Daoy (cell line): ENCODE measurements around the gene UBE2F. TPM values are rescaled to one million over a fixed set of nuclear protein-coding genes. Genes with fewer than 3 reads are reported as not detected.
A peak's percentile ranks its signal among the peaks of the same experiment; 100 is the strongest.
"Not testable (repeated sequence)": the region's sequence is repeated elsewhere in the genome, so short reads cannot be mapped to it uniquely, and the experiment has no call there.

Source experiments
- DNase-seq: peaks from one replicate; pipeline ENCODE4 v3.0.0-alpha.2; 2015; ENCODE audit warnings: low read depth
- total RNA-seq: library from RNA; depleted of rRNA; stranded (reverse); fragments of >200 nt; shearing (Covaris generic); gene quantifications from 2 replicates; pipeline ENCODE4 v1.2.3, GENCODE V29; 2014

The UBE2F gene
- total RNA-seq, 1 experiment from 2014 or later, result 73.9 TPM

DNA sequence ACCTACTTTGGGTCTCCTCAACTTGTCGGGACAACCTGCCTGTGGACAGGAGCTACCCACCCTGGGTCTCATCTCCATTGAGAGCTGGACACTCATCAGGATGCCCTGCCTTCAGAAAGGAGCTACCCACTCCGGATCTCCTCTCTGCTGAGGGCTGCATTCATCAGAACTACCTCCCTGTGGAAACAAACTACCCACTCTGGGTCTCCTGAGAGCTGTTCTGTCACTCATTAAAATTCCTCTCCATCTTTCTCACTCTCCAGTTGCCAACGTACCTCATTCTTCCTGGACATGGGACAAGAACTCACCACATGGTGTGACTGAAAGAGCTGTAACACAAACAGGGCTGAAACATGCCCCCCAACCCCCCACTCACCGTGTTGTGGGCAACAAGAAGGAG, 22.5 kb upstream of the UBE2F start:
- no peak for DNase-seq

DNA sequence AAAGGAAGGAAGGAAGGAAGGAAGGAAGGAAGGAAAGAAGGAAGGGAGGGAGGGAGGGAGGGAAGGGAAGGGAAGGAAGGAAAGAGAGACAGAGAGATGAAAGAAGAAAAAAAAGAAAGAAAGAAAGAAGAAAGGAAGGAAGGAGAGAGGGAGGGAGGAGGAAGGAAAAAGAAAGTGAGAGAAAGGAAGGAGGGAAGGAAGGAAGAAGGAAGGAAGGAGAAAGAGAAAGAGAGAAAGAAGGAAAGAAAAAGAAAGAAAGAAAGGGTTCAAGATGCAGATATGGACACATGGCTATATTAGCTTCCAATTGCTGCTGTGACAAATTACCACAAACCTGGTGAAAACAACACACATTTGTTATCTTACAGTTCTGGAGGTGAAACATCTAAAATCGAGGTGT, 20.4 kb upstream of the UBE2F start:
- DNase-seq, result no peak

DNA sequence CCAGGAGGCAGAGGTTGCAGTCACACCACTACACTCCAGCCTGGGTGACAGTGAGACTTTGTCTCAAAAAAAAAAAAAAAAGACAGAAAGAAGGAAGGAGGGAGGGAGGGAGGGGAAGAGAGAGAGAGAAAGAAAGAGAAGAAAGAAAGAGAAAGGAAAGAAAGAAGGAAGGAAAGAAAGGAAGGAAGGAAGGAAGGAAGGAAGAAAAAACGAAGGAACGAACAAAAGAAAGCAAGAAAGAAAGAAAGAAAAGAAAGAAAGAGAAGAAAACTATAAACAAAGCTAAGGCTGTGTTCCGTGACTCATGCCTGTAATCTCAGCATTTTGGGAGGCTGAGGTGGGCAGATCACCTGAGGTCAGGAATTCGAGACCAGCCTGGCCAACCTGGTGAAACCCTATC, 15.5 kb upstream of the UBE2F start:
- DNase-seq, result not testable (repeated sequence)

DNA sequence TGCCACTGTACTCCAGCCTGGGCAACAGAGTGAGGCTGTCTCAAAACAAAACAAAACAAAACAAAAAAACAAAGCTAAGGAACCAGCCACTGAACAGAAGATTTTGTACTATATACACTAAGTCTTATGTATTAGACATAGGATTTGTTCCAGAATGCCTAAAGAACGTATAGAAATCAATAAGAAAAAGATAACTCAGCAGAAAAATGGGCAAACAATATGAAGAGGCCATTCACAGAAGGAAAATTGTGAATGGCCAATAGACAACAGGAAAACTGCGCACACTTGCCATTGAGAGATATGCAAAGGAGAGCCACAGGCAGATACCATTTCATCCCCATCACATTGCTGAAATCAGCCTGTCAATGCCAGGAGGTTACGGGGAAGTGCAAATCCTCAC, 14.9 kb upstream of the UBE2F start:
- DNase-seq, result no peak

DNA sequence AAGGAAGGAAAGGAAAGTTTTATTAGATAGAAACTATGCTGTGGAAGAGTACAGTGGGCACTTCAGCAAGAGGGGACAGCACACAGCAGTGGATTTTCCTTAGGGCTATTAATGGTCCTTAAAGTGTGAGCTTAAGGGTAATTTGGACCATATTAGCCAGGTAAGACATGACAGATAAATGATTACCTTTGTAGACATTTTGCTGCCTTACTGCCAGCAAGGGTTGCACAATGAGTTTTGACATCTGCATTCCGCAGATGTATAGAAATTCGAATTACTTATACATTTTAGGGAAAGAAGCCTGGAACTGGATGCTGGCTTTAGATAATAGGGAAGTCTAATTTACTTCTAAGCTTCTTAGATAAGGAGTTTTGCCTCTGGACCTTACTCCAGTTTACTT, 14.0 kb upstream of the UBE2F start:
- no peak for DNase-seq

DNA sequence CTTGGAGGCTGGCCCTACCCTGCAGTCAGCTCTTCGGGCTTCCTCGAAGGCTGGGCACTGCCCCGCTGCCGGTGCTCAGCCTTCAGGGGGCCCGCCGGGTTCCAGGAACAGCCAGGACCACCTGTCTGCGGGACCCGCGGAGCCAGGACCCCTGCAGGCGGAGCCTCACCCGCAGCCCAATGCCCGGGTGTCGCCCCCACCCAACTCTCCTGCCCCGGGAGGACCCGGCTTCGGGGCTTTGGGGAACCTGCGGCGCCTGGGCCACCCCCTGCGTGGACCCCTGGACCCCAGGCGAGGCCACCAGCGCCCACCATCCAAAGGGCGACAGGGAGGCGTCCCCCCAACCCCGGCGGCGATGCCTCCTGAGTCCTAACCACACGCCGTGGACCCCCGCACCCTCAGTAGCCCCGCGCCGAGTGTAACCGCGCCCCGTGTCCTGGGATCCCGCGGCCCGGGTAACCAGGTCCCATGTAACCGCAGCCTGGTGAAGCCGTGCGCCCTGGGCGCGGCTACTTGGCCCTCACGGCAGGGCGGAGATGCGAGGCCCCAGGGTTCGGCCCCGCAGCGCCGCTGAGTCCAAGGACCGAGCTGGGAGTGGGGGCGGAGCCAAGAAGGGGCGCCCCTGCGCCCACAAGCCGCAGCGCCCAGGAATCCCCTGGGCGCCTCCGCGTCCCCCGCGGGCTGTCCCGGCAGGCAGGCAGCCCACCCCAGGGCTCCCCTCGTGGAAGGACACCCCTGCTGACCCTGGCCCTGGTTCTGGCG, 11.0 kb upstream of the UBE2F start:
- DNase-seq, result peak; percentile 17

DNA sequence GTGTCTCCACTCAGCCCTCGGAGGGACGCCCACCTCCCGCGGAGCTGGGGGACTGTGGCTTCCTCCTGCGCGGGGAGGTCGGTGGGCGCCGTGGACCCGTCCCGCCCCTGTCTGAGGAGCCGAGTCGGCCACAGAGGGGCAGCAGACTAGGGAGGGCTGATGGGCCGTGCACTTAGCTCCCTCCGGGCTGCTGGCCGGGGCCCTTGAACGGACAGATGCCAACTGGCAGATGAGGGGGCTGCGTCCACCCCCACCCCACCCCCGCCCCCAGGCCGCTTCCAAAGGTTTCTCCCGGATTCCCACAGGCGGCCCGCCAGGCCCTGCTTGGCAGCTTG, 10.4 kb upstream of the UBE2F start:
- no peak for DNase-seq

DNA sequence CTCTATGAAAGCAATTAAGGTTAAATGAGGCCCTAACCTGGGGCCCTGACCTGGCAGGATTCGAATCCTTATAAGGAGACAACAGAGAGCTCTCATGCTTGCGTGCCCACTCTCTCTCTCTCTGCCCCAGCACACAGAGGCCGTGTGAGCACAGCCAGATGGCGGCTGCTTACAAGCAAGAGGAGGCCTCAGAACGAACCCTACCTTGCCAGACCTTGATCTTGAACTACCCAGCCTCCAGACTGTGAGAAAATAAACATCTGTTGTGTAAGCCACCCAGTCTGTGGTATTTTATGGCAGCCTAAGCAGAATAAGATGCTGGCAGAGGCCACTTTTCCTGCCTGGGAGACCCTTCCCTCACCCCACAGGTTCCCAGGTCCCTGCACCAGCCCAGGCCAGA, 5.2 kb upstream of the UBE2F start:
- DNase-seq, result no peak

DNA sequence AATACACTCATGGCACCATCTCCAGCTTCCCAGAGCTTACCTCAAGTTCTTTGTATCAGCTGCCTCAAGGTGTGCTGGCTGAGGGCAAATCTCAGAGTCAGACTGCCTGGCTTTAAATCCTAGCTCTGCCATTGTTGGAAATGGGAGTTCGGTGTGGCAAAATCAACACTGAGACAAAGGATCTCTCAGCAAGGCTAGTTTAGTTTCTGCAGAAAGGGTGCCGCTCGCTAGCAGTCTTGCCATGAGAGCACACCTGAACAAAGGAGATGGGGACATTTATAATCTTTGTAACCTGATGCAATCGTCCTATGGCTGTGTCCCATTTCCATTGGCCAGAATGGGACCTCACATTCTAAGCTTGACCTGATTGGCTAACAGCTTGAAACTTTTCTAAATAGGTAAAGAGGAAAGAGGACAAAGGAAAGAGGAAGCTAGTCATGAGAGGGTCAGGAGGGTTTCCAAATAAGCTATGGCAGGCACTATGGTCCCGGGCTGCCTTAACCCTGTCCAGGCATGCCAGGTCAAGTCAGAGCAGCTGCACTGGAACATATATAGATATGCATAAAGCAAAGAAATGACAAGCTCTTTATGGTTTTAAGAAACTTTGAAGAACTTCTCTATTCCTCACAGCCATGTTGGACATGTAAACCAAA, 4.3 kb upstream of the UBE2F start:
- DNase-seq, result no peak

DNA sequence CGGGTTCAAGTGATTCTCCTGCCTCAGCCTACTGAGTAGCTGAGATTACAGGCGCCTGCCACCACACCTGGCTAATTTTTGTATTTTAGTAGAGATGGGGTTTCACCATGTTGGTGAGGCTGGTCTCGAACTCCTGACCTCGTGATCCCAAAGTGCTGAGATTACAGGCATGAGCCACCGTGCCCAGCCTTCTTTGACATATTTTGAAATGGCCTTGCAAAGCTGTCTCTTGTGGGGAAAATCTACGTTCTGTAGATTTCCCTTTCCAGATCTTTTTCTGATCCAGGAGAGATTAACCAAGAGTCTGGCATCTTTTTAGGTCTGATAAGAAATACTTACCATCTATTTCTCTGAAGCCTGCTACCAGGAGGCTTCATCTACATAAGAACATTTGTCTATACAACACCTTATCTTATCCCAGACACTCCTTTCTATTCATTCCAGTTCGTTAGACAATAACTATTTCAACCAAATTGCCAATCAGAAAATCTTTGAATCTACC, 3.3 kb upstream of the UBE2F start:
- DNase-seq, result not testable (repeated sequence)

DNA sequence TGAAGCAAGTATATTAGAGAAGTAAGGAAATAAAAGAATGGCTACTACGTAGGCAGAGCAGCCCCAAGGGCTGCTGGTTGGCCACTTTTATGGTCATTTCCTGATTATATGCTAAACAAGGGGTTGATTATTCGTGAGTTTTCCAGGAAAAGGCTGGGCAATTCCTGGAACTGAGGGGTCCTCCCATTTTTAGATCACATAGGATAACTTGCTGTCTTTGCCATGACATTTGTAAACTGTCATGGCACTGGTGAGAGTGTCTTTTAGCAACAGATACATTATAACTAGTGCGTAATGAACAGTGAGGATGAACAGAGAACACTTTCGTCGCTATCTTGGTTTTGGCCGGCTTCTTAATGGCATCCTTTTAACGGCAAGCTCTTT, 2.6 kb upstream of the UBE2F start:
- DNase-seq, result no peak

DNA sequence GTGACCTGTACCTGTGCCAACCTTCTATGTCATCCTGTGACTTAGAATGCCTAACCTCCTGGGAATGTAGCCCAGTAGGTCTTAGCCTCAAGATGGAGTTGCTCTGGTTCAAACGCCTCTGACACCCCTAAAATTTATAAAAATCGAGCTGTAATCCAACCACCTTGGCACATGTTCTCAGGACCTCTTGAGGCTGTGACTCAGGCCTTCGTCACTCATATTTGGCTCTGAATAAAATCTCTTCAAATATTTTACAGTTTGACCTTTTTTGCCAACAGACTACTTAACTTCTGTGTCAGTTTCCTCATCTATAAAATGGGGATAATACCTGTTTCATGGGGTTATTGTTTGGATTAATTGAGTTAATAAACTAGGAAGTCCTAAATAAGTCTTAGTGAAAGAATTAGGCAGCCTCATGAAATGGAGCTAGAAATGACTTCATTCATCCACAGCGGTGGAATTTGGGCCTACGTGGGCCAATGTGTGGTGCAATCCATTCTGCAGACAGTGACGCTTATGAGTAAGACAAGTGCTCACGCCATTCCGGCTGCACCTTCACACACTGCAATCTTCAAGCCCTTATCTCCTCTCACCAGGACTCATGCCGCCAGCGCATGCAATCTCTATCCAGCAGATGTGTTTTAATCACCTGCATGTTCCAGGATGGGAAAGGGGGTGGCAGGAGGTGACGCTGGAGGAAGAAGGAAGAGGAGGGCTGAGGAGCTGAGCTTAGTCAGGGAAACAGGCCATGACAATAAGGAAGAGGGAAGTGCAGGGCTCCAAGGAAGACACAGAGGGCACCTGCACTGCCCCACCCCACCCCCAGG, 2.0 kb upstream of the UBE2F start:
- DNase-seq, result peak; percentile 91

DNA sequence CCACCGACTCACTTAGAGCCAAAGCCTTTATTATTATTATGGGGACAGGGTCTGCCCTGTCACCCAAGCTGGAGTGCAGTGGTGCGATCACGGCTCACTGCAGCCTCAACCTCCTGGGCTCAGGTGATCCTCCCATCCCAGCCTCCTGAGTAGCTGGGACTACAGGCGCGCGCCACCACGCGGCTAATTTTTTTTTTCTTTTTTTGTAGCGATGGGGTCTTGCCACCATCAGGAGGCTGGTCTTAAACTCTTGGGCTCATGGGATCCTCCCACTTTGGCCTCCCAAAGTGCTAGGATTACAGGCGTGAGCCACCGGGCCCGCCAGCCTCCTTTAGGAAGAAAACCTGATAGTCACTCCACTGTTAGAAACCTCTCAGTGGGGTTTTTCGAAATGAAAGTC, 970 bp upstream of the UBE2F start:
- DNase-seq, result not testable (repeated sequence)

DNA sequence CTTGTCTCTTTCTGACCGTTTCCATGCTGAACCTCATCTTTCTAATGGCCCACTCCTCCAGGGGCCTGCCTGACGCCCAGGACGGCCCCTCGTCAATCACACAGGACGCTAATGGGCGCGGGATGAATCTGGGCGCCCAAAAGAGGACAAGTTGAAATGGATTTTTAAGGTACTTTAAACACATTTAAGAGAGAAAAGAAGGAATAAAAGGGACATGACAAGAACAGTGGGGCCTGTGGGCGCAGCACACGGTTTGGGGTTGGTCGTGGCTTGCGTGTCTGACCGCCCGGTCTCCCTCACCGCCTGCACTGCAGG, 607 bp upstream of the UBE2F start:
- DNase-seq, result no peak

DNA sequence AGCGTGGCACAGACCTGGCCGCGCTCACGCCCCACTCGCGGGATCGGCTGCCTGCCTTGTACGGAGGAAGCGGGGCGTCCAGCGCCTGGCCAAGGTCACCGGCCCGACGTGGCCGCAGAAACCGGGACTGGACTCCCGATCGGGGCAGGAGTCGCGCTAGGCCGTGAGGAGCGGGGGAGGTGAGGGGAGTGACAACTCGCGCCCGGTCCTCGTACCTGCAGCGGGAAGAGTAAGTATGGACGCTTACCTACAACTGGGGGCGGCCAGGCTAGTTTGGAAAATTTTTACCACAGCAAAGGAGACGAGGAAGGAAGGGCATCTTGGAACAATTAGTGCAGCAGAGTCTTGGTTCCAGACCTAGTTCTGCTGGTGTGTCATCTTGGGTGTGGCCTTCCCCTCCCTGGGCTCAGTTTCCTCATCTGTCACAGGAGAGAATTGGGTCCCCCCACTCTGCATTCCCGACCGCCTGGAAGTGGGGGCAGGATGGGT, 693 bp downstream of the UBE2F start:
- peak; percentile 13 for DNase-seq

DNA sequence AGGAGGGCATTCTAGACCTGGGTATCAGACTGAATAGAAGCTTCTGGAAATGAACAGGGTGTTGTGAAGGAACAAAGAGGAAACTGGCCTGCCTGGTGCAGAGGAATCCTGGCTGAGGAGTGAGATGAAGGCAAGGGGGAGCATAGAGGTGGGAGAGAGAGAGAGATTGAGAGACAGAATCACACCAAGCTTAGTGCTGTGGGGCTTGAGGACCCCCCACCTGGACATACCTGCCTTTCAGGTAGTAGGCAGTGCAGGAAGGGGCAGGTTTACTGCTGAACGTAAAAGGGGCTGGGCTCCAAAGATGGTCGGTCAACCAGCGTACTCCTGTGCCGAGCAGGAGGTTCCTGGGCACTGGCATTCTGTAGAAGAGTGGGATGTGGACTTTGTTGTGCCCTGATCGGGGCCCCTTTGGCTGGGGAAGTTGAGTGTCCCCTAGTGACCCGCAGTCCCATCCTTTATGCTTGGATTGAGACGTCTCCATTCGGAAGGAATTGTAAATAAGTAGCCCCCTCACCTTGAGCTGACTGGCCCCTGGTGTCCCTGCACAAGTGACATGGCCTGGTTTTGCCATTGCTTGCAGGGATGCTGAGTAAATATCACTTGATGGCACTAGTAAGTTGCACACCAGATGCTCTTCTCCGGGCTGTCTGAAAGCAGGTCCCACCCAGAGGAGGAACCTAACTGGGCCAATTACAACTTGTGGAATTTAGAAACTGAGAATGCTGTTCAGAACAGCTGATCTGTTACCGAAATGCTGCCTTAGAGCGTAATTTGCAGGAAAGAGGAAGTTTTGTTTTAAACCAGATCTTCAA, 1.4 kb downstream of the UBE2F start:
- DNase-seq, result no peak

DNA sequence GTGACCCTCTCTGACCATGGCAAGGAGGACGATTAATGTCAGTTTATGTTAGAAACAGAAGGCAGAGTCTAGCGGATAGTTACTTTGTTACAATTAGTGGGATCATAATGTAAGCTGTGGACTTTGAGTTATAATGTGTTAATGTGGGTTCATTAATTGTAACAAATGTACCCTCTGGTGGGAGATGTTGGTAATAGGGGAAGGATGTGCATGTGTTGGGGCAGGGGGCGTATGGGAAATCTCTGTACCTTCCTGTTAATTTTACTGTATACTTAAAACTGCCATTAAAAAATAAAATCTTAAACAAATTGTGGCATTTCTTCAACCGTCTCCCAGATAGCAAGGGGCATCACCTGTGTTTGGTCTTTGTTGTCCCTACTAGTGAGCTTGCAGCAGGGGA, 4.8 kb downstream of the UBE2F start:
- no peak for DNase-seq

DNA sequence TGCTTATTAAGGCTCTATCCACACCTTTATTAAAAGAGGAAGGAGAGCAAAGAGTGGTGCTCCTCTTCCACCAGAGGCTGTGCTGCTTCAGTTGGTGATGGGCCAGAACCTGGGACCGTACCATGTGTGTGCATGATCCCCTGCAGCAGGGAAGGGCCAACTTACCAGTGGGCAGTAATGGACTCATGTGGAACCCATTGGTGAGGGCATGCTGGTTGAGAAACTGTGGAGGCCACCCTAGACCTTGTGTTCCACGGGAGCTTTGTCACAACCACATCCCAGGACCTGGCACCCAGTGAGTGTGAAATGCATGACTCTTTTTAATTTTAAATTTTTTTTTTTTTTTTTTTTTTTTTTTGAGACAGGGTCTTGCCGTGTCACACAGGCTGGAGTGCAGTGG, 5.4 kb downstream of the UBE2F start:
- DNase-seq, result no peak

DNA sequence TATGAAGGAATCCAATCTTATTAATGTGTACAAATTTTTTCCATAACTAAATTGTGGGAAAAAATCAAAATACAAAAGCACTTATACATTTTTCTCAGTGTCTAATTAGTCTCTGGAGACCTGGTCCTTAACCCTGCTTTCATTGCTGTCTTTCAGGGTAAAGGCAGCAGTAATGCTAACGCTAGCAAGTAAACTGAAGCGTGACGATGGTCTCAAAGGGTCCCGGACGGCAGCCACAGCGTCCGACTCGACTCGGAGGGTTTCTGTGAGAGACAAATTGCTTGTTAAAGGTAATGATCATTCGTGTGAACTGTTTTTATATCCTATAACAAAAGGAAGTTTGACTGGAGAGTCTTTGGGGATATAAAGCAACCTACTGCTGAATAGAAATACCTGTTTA, 6.1 kb downstream of the UBE2F start:
- no peak for DNase-seq

DNA sequence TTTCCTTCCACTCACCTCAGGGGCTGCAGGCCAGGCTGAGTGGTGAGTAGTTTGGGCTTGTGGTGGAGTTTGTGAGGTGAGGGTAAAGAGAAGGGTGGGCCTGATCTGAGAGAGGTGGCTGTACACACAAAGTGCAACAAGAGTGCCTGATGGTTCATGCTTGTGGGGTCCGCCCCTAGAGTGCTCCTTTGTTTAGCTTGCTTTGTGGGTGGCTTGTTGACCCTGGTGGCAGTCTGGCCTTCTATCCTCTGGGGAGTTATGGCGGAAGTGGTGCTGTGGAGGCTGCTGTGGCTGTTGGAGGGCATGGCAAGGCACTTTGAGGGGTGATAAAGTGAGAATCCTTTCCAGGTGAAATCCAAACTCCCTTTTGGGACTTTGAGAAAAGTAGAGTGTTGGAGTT, 10.6 kb downstream of the UBE2F start:
- no peak for DNase-seq

DNA sequence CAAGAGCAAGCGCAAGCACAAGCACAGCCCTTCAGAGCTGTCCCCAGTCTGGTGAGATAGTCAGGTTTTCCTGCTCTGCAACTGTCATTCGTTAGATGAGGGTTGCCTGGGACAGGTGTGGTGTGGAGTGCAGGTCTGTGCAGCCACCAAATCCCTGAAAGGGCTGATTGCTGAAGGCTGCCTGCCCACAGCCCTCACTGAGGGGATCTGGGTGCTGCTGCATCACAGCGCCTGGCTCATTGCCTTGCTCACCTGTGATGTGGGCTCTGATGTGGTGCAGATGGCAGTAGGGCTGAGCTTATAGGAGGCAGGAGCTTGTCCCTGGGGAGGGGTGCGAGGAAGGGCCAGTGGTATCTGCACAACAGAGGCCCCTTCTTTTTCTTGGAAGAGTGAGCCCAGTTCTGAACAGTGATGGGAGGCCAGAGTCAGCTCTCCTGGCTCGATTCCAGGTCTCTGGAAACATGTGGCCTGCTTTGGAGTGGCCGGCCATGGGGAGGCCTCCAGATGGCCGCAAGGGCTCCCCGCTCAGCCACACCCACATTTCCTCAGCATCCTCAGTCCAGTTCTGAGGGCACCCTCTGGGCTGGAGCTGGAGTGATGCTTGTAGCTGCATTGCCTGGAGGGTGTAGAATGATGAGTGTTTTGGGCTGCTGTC, 11.4 kb downstream of the UBE2F start:
- DNase-seq, result no peak
